Panc1 (cell line): ENCODE results near the gene TBATA.

Experiments used
- POLR2AphosphoS5 ChIP-seq: IDR thresholded peaks from 2 replicates; pipeline ENCODE4 v1.6.1; 2012; ENCODE audit warnings: mild to moderate bottlenecking, low read depth, low read length, moderate library complexity
- SIN3A ChIP-seq: IDR thresholded peaks from 2 replicates; pipeline ENCODE4 v1.6.1; 2012; ENCODE audit warnings: low read depth, mild to moderate bottlenecking, low read length, moderate library complexity, borderline replicate concordance; ENCODE audit not compliant: insufficient read depth
- TCF7L2 ChIP-seq: IDR thresholded peaks from 2 replicates; pipeline ENCODE4 v1.6.1; 2011; ENCODE audit warnings: mild to moderate bottlenecking, low read depth, low read length, inconsistent platforms
- TF ChIP-seq, protein P1 (sequence below): fragments of 450-650 bp; IDR thresholded peaks from 2 replicates; pipeline ENCODE4 v1.5.1; 2017; ENCODE audit warnings: mild to moderate bottlenecking

DNA sequence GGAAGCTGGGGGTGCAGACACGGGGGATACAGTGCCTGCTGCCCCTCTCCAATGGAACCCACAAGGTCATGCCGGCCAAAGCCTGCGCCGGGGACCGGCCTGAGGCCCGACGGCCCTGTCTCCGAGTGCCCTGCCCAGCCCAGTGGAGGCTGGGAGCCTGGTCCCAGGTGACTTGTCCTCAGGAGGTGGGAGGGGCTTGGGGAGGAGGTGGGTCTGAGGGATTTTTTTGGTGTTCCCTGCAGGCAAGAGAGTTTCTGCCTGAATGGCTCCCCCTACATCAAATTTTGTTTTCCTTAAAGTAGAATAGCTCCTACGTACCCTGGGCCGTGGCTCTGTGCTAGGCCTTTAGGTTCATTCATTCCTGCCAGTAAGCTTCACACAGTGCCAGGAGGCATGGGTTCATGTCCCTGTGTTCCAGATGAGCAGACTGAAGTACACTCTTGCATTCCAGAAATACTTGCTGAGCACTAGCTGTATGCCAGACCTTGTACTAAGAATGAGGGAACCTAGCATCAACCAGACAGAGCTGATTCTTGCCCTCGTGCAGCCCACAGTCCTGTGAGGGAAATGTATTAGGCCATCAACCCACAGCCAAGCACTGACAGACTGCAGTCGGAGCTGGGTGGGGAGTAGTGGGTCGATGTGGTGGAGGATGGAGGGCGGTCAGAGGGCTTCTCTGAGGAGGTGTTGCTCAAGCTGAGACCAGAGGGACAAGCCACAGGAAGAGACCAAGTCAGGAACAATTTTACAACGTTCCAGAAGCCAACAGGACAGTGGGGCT lies 31.1 kb downstream of the TBATA start:
- TF ChIP-seq, protein P1, sequence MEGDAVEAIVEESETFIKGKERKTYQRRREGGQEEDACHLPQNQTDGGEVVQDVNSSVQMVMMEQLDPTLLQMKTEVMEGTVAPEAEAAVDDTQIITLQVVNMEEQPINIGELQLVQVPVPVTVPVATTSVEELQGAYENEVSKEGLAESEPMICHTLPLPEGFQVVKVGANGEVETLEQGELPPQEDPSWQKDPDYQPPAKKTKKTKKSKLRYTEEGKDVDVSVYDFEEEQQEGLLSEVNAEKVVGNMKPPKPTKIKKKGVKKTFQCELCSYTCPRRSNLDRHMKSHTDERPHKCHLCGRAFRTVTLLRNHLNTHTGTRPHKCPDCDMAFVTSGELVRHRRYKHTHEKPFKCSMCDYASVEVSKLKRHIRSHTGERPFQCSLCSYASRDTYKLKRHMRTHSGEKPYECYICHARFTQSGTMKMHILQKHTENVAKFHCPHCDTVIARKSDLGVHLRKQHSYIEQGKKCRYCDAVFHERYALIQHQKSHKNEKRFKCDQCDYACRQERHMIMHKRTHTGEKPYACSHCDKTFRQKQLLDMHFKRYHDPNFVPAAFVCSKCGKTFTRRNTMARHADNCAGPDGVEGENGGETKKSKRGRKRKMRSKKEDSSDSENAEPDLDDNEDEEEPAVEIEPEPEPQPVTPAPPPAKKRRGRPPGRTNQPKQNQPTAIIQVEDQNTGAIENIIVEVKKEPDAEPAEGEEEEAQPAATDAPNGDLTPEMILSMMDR, result no peak
- TF ChIP-seq SIN3A (no peak), TCF7L2 (no peak), POLR2AphosphoS5 (no peak)
